ENCODE data around the gene TMPRSS9. TPM values are rescaled to one million over a fixed set of nuclear protein-coding genes. Genes with fewer than 3 reads are reported as not detected.

Gene TMPRSS9
- total RNA-seq, 4 donors from 2014 or later, result 0.54 to 2.5 (median 0.85) TPM; not detected in 1

GRCh38 chr19:2426611-2427428, 66.8 kb downstream of the TMPRSS9 start:
- Histone ChIP-seq H3K36me3 (peaks cover 0 to 14% (median 0%) of the 10 kb centered on the region in 3 donors), H3K27me3 (no peaks in the 10 kb centered on the region), H3K27ac (peak overlapping the region; percentile 91 to 98 (median 94)), H3K9me3 (no peaks in the 10 kb centered on the region), H3K4me3 (peak overlapping the region; percentile 59 to 85 (median 72)), H3K4me1 (peaks cover 0 to 32% (median 15%) of the 10 kb centered on the region in 4 donors)
- no peak for TF ChIP-seq POLR2A (IDR thresholded peaks at IDR 0.05)
- TF ChIP-seq CTCF (IDR thresholded peaks at IDR 0.05), result no peak
- DNase-seq, result peak in 2 of 3 donors; percentile 56 to 63

GRCh38 chr19:2427429-2428320, 67.6 kb downstream of the TMPRSS9 start, which contains the start of gene TIMM13:
Gene TIMM13 (minus strand): TSS chr19:2427586. CDS start chr19:2427533, 53 bp downstream.
- peaks cover 0 to 22% (median 0%) of the 10 kb centered on the region in 3 donors for H3K36me3 ChIP-seq
- peaks cover 0 to 32% (median 15%) of the 10 kb centered on the region in 4 donors for H3K4me1 ChIP-seq
- TF ChIP-seq CTCF (IDR thresholded peaks at IDR 0.05), result peak in 3 of 6 experiments; percentile 4 to 9 (median 5)
- peak; percentile 67 to 76 for TF ChIP-seq POLR2A (IDR thresholded peaks at IDR 0.05)
- no peaks in the 10 kb centered on the region for H3K27me3 ChIP-seq
- peak; percentile 96 to 99 (median 98) for DNase-seq
- H3K9me3 ChIP-seq, result no peaks in the 10 kb centered on the region
- peak within 1 kb of the TSS; percentile 91 to 98 (median 94) for H3K27ac ChIP-seq
- peak within 1 kb of the TSS; percentile 59 to 85 (median 72) for H3K4me3 ChIP-seq

- TF ChIP-seq CTCF (IDR thresholded peaks at IDR 0.05), result peak in 2 of 6 experiments; percentile 3 to 17
- no peak for TF ChIP-seq POLR2A (IDR thresholded peaks at IDR 0.05)
- H3K4me1 ChIP-seq, result peaks cover 0 to 32% (median 15%) of the 10 kb centered on the region in 4 donors
- peak in 2 of 3 donors; percentile 33 to 69 for DNase-seq
- no peaks in the 10 kb centered on the region for H3K27me3 ChIP-seq
- H3K27ac ChIP-seq, result peak overlapping the region; percentile 91 to 98 (median 94)
- H3K9me3 ChIP-seq, result no peaks in the 10 kb centered on the region
- H3K4me3 ChIP-seq, result peak overlapping the region; percentile 59 to 85 (median 72)
- peaks cover 0 to 22% (median 0%) of the 10 kb centered on the region in 3 donors for H3K36me3 ChIP-seq
Measured at GRCh38 chr19:2428321-2428690, 68.2 kb downstream of the TMPRSS9 start.

GRCh38 chr19:2428756-2429711, 69.0 kb downstream of the TMPRSS9 start:
- Histone ChIP-seq H3K27me3 (no peaks in the 10 kb centered on the region), H3K36me3 (peaks cover 0 to 27% (median 0%) of the 10 kb centered on the region in 3 donors), H3K27ac (peak overlapping the region in 2 of 4 donors; percentile 92 to 98), H3K4me3 (peak overlapping the region in 1 of 4 donors; percentile 85), H3K4me1 (peaks cover 0 to 32% (median 15%) of the 10 kb centered on the region in 4 donors), H3K9me3 (no peaks in the 10 kb centered on the region)
- TF ChIP-seq POLR2A (IDR thresholded peaks at IDR 0.05), result no peak
- no peak for TF ChIP-seq CTCF (IDR thresholded peaks at IDR 0.05)
- DNase-seq, result peak in 1 of 3 donors; percentile 46

Data from Peyer's patch (tissue), 4 donors.